HG02852 (cell line): ENCODE results near the gene ZBTB46.

Experiments used
- ATAC-seq: cut with Tn5 transposase; IDR thresholded peaks from one replicate; pipeline ENCODE4 v1.9.1; 2021; ENCODE audit warnings: mild to moderate bottlenecking, moderate library complexity; ENCODE audit not compliant: unreplicated experiment

ZBTB46 gene

GRCh38 chr20:63697357-63697867 lies 133.7 kb downstream of the ZBTB46 start:
- ATAC-seq: no peak

GRCh38 chr20:63696628-63697356 lies 134.3 kb downstream of the ZBTB46 start, which contains the start of gene TNFRSF6B:
Gene TNFRSF6B, plus strand, starts transcription at chr20:63696652. Its CDS starts 116 bp downstream, at chr20:63696768.
- no peak for ATAC-seq

- no peak for ATAC-seq
Observed at GRCh38 chr20:63696306-63696627, 134.8 kb downstream of the ZBTB46 start.

- no peak for ATAC-seq
Observed at GRCh38 chr20:63695424-63696305, 135.4 kb downstream of the ZBTB46 start.

GRCh38 chr20:63694584-63695423 lies 136.3 kb downstream of the ZBTB46 start:
- no peak for ATAC-seq

GRCh38 chr20:63693733-63694583 lies 137.1 kb downstream of the ZBTB46 start:
- no peak for ATAC-seq
